NCI-H69 (cell line): ENCODE results near the gene MTMR10.

ENCODE experiments used
- DNase-seq: peaks from one replicate; lab custom pipeline; 2025; lab: John Stamatoyannopoulos, UW

Gene MTMR10, protein sequence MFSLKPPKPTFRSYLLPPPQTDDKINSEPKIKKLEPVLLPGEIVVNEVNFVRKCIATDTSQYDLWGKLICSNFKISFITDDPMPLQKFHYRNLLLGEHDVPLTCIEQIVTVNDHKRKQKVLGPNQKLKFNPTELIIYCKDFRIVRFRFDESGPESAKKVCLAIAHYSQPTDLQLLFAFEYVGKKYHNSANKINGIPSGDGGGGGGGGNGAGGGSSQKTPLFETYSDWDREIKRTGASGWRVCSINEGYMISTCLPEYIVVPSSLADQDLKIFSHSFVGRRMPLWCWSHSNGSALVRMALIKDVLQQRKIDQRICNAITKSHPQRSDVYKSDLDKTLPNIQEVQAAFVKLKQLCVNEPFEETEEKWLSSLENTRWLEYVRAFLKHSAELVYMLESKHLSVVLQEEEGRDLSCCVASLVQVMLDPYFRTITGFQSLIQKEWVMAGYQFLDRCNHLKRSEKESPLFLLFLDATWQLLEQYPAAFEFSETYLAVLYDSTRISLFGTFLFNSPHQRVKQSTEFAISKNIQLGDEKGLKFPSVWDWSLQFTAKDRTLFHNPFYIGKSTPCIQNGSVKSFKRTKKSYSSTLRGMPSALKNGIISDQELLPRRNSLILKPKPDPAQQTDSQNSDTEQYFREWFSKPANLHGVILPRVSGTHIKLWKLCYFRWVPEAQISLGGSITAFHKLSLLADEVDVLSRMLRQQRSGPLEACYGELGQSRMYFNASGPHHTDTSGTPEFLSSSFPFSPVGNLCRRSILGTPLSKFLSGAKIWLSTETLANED

GRCh38 chr15:30991255-30992235 lies at the start of gene MTMR10:
TSS of gene MTMR10 (minus strand) at chr15:30991628. CDS start at chr15:30991506, 122 bp downstream.
- DNase-seq = peak; percentile 92

DNA sequence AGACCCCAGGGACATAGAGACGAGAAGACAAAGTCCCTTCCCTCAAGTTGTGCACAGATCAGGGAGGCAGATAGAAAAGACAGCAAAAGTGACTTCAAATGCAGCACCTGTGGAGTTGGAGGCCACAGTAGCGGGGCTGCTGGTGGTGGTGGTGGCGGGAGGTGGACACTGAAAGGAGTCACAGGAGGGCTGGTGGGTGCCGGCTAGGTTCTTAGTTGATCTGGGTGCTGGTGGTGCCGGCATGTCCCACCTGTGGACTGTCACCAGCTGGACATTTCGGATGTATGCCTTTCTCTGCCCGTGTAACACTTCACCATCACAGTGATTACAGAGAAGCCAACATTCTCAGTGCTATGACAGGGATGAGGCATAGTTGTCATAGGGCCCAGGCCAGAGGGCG lies 49.2 kb upstream of the MTMR10 start:
- no peak for DNase-seq

DNA sequence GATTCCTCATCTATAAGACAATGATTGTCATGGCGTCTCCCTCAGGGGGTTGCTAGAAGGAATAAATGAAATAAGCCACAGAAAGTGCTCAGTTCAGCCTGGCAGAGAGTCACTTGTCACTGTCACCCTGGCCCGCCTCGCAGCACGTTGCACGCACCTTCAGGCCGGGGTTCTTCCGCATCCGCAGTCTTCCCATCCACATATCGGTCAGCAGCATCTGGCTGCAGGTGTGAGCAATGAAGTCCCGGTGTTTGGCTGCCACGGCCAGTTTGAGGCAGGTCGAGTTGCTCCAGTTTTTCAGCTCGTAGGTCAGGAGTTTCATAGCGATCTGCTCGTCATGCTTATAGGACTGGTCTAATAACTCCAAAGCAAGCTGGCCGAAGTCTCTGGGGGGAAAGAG lies 48.5 kb upstream of the MTMR10 start:
- DNase-seq = no peak

DNA sequence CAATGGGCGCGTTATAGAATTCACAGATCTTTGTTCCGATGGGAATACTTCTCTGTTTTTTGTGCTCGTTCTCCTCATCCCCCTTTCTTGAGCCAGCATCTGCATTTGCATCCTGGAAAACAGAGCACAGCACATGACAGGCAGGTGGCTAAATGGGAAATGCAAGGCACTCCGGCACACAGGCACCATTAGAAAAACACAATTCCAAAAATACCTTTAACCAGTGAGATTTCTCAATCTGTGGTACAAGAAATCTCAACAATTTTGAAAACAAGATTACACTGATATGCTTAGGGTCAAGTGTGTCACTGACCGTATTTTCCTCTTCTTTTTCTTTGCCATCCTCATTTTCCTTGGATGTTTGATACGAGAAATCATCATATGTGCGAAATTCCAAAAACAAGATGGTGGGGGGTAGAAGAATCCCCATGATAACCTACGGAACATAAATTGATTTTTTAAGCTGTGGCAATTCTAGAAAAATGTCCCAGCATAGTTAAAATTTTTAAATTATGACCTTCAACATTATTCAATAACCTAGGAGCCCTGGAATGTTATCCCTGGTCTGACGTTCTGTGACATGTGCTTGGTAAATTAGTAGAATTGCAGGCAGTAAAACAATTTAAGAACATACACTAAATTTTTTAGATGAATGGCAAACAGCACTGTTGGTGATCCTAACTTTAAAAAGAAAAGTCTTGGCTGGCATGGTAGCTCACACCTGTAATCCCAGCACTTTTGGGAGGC lies 46.5 kb upstream of the MTMR10 start:
- no peak for DNase-seq

DNA sequence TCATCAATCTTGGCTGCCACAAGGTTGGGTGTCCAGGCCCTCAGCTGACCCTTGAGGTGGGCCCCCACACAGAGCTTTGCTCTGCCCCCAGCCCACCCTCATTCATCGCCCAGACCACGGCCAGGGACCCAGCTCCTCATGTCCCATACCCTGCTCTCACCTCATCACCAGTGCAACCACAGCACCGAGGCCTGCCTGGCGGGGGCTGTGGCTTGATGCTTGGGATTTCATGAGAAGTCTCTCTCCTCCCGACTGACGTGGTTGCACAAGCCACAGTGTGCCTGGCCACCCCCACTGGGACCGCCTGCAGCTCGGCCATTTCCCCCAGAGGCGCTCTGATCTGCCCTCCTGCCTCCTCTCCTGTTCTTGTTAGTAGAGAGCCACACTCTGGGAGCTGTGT lies 45.4 kb upstream of the MTMR10 start:
- DNase-seq = no peak

GRCh38 chr15:31035610-31036009 lies 44.2 kb upstream of the MTMR10 start:
- DNase-seq = no peak

- DNase-seq = peak; percentile 76
These were observed 42.7 kb upstream of the MTMR10 start for GRCh38 chr15:31034152-31034551.

DNA sequence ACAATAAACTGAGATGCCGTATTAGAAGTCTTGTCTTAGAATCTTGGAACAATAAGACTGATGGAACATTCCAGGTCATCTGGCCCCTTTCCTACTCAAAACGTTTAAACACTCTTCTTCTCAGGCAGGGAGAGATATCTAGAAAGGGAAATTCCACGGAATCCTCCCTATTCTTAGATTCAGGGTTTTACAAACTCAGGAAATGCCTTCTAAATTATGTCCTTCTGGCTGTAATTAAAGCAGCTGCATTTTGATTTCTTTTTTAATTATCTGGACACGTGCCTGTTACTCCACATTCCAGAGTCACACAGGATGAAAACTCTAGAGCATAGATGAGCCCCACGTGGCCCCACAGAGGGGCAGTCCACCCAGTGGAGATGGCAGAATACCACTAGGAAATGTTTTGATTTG lies 41.5 kb upstream of the MTMR10 start:
- DNase-seq = no peak

GRCh38 chr15:31031471-31032067 lies 40.1 kb upstream of the MTMR10 start:
- DNase-seq = peak; percentile 14

- DNase-seq = peak; percentile 16
These were observed 36.6 kb upstream of the MTMR10 start for GRCh38 chr15:31027910-31028578.

DNA sequence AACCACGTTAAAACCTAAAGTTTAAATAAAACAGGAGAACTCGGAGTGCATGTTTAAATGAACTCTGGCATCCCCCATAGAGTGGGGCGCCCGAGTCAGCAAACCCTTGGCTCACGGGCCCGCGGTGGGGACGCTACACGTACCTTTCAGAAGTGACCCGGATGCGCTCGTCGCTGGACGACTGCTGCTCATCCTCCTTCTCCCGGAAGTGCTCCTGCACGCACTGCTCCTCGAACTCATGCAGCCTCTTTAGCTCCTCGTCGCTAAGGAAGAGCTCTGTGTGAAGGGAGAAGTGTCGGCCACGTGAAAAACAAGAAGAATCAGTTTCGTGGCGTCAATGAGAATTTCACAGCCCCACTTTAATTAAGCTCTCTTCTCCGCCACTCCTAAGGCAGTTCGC lies 34.6 kb upstream of the MTMR10 start:
- DNase-seq = no peak

- no peak for DNase-seq
These were observed 33.6 kb upstream of the MTMR10 start for GRCh38 chr15:31024979-31025378.

- no peak for DNase-seq
These were observed 32.9 kb upstream of the MTMR10 start for GRCh38 chr15:31024330-31024729.

DNA sequence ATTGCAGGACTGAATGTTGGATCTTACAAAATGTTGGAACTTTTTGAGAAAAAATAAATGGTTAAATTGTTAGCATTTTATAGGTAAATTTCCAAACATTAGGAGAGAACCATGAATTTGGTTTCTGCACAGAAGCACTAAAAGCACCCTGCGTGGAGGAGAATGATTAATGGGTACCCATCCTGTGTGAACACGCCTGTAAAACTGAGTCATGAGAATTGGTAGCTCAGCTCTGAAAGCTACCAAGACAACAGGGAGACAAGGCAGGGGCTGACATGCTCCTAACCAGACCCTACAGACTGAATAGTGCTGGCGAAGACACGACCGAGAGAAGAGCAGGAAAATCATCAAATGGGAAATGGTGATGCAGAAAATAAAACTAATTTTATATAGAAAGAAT lies 32.4 kb upstream of the MTMR10 start:
- no peak for DNase-seq

GRCh38 chr15:31021067-31021665 lies 29.7 kb upstream of the MTMR10 start:
- no peak for DNase-seq

GRCh38 chr15:31020542-31020941 lies 29.1 kb upstream of the MTMR10 start:
- DNase-seq = no peak

DNA sequence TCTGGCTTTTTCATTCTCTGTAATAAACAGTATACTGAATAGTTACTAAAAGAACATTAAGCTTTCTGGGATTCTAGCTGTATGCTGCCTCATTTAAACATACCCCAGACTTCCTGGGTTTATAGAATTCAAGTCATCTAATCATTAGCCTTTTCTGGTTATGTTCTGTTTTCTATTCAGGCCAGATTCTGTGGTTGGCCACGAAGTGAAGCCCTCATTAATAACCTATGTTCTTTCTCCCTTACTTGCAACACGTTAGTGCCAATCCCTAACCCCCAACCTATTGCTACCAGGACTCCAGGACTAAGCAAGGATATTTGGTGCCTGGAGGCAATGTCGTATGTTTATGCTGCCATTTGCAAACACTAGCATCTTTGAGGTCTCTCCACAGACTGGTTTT lies 28.6 kb upstream of the MTMR10 start:
- no peak for DNase-seq

- peak; percentile 75 for DNase-seq
These were observed 25.9 kb upstream of the MTMR10 start for GRCh38 chr15:31017311-31017710.

GRCh38 chr15:31016446-31016915 lies 25.1 kb upstream of the MTMR10 start:
- DNase-seq = peak; percentile 60

DNA sequence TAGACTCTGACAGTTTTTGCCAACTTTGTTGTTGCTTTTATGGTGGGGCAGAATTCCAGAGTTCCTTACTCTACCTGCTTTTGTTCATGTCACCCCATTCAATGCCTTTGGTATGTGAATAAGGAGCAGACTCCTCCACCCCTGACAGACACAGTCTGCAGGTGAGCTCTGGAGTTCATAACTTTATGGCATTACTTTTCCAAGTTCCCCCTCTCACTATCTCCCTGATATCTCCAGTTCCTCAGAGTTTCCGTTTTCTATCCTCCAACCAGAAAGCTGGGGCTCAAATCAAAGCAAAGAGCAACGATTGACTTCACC lies 23.1 kb upstream of the MTMR10 start:
- no peak for DNase-seq
